Stomach (tissue), 19 donors: ENCODE results near the gene FCRLA. TPM values are rescaled to one million over a fixed set of nuclear protein-coding genes. Genes with fewer than 3 reads are reported as not detected.
"Not testable (repeated sequence)": the region's sequence is repeated elsewhere in the genome, so short reads cannot be mapped to it uniquely, and the experiment has no call there.

Experiments
- DNase-seq, 2 donors: peaks; one replicate each; pipeline versions ENCODE4 v3.0.0 to v3.0.0-alpha.2; 2013 to 2019
- H3K27ac ChIP-seq, 5 donors: fragments of 200-600 bp in 4 of 5; sonication (generic) in 4 of 5; one replicate each; pipeline ENCODE4 v1.5.1; 2013 to 2019; ENCODE audit warnings: mild to moderate bottlenecking in 1 of 5, moderate library complexity in 1 of 5
- H3K27me3 ChIP-seq, 3 donors: fragments of 200-600 bp; sonication (generic); one replicate each; pipeline ENCODE4 v1.5.1; 2017 to 2019; ENCODE audit warnings: mixed run types in 1 of 3
- H3K36me3 ChIP-seq, 4 donors: fragments of 200-600 bp; sonication (generic); 1 replicate in 3 of 4; 2 replicates in 1 of 4; pipeline ENCODE4 v1.5.1; 2016 to 2019
- H3K4me1 ChIP-seq, 4 donors: fragments of 200-600 bp; sonication (generic); one replicate each; pipeline ENCODE4 v1.5.1; 2016 to 2019
- H3K4me3 ChIP-seq, 4 donors: fragments of 200-600 bp; sonication (generic) in 3 of 4; one replicate each; pipeline ENCODE4 v1.5.1; 2016 to 2019; ENCODE audit warnings: mild to moderate bottlenecking in 1 of 4
- H3K9me3 ChIP-seq, 4 donors: fragments of 200-600 bp; sonication (generic); one replicate each; pipeline ENCODE4 v1.5.1; 2016 to 2019
- CTCF ChIP-seq, 7 experiments: fragments of 450-650 bp in 4 of 7; fragments of 200-600 bp in 3 of 7; sonication (generic) in 3 of 7; IDR thresholded peaks; one replicate each; pipeline ENCODE4 v1.5.1; 2016 to 2019; ENCODE audit warnings: antibody characterized with exemption in 7 of 7, control low read depth in 2 of 7, mild to moderate bottlenecking in 1 of 7
- EP300 ChIP-seq: sonication (generic); formaldehyde crosslinking; IDR thresholded peaks from one replicate; pipeline ENCODE4 v1.6.1; 2017; ENCODE audit warnings: antibody characterized with exemption
- POLR2A ChIP-seq, 4 donors: fragments of 450-650 bp; IDR thresholded peaks; one replicate each; pipeline ENCODE4 v1.6.1; 2016; ENCODE audit warnings: antibody characterized with exemption in 4 of 4, control low read depth in 2 of 4, mild to moderate bottlenecking in 1 of 4, moderate library complexity in 1 of 4
- POLR2AphosphoS5 ChIP-seq, 3 donors: sonication (generic); formaldehyde crosslinking; IDR thresholded peaks; one replicate each; pipeline ENCODE4 v1.6.1; 2016; ENCODE audit warnings: antibody characterized with exemption in 3 of 3
- WGBS, 5 donors: extraction: QIAGEN DNeasy Blood & Tissue Kit in 3 of 5; methylation state at CpG; one replicate each; pipeline versions ENCODE4 v1.1.5 to v1.1.7; 2013 to 2018; 5-methylcytosine and 5-hydroxymethylcytosine counted together
- intact Hi-C: fragments of 100-400 bp; cut with DNase I; formaldehyde crosslinking; loops from one replicate; pipeline ENCODE4 v1.15.1; 2023; ENCODE audit warnings: low total_unique reads
- long read RNA-seq, 10 donors: transcript quantifications; one replicate each; lab custom pipeline, GENCODE V29; 2026
- polyA plus RNA-seq, 3 donors: library from polyadenylated mRNA; stranded (reverse); fragments of 200-250 nt; gene quantifications; one replicate each; pipeline ENCODE4 v1.2.3, GENCODE V29; 2013
- total RNA-seq, 5 donors: library from RNA; depleted of rRNA; stranded (reverse); fragments of >200 nt; gene quantifications; one replicate each; pipeline versions ENCODE4 v1.1.0 to v1.2.3, GENCODE V29; 2014 to 2016
- donor health status: healthy with polysubstance abuse.
- donor health status: Bipolar disorder and iron deficiency.
- donor health status: healthy.

FCRLA gene
- total RNA-seq (1 to 10 TPM in 1 of 5 donors, not detected in 4; 2.6 TPM), polyA plus RNA-seq (1 to 10 TPM in 2 of 3 donors, not detected in 1; 1.8 to 3.4 TPM)
- long read RNA-seq, donor 1 = 0 reads
- long read RNA-seq, donor 2 = 0 reads
- long read RNA-seq, donor 3 = 0 reads
- long read RNA-seq, donor 4 = 0 reads
- long read RNA-seq, donor 5, partial matches to known transcripts = 0 of 1 reads
- long read RNA-seq, donor 5, other reads (novel, unspliced or antisense) = 0 of 1 reads
- long read RNA-seq, donor 6 = 0 reads
- long read RNA-seq, donor 7, partial matches to known transcripts = 0 of 1 reads
- long read RNA-seq, donor 7, other reads (novel, unspliced or antisense) = 0 of 1 reads
- long read RNA-seq, donor 8 = 0 reads
- long read RNA-seq, donor 9 = 0 reads
- long read RNA-seq, donor 10 = 0 reads

- 49 to 65% (median 54%) methylated on average over 4 of the region's 4 CpGs for WGBS, 5 donors
- DNase-seq = no peak
- no peaks in the 10 kb centered on the region for H3K36me3 ChIP-seq
- H3K27me3 ChIP-seq = peaks cover 0 to 8% (median 0%) of the 10 kb centered on the region in 3 donors
- H3K4me1 ChIP-seq = no peaks in the 10 kb centered on the region
- intact Hi-C loops = no loop called here
- no peak within 1 kb of the TSS for H3K4me3 ChIP-seq
- H3K27ac ChIP-seq = no peak within 1 kb of the TSS
- no peaks in the 10 kb centered on the region for H3K9me3 ChIP-seq
- TF ChIP-seq POLR2AphosphoS5 (IDR thresholded peaks at IDR 0.05) = no peak
- TF ChIP-seq CTCF (IDR thresholded peaks at IDR 0.05) = no peak
- no peak for TF ChIP-seq EP300
- no peak for TF ChIP-seq POLR2A (IDR thresholded peaks at IDR 0.05)
Measured at GRCh38 chr1:161706482-161707347, at the start of gene FCRLA. Gene FCRLA (plus strand): TSS chr1:161707229. CDS start chr1:161707265, 36 bp downstream.

GRCh38 chr1:161658524-161658923 is 48.5 kb upstream of the FCRLA start:
- H3K36me3 ChIP-seq, H3K9me3 ChIP-seq, DNase-seq, H3K27me3 ChIP-seq, H3K4me1 ChIP-seq, H3K4me3 ChIP-seq, H3K27ac ChIP-seq, intact Hi-C loops: not testable (repeated sequence)

- H3K4me1 ChIP-seq, intact Hi-C loops, H3K4me3 ChIP-seq, H3K27ac ChIP-seq, H3K36me3 ChIP-seq, H3K27me3 ChIP-seq, DNase-seq, H3K9me3 ChIP-seq: not testable (repeated sequence)
- WGBS, 5 donors = 75 to 83% (median 79%) methylated on average over 3 of the region's 9 CpGs; no CpG with 5 or more reads in 2 of the 5 donors
Measured at GRCh38 chr1:161661660-161662311, 45.2 kb upstream of the FCRLA start.

GRCh38 chr1:161662684-161663339 is 44.2 kb upstream of the FCRLA start, which contains the start of gene FCGR2B:
Gene FCGR2B (plus strand): TSS chr1:161663143. CDS start chr1:161663242, 99 bp downstream.
- H3K4me3 ChIP-seq, H3K27ac ChIP-seq, H3K9me3 ChIP-seq, H3K27me3 ChIP-seq, DNase-seq, H3K36me3 ChIP-seq, H3K4me1 ChIP-seq, intact Hi-C loops: not testable (repeated sequence)
- no CpG with 5 or more reads among the region's 4 CpGs for WGBS, 5 donors

- H3K36me3 ChIP-seq, intact Hi-C loops, H3K4me3 ChIP-seq, DNase-seq, H3K27me3 ChIP-seq, H3K9me3 ChIP-seq, H3K4me1 ChIP-seq, H3K27ac ChIP-seq: not testable (repeated sequence)
- no CpG with 5 or more reads among the region's 1 CpG for WGBS, 5 donors
Measured at GRCh38 chr1:161663569-161663968, 43.5 kb upstream of the FCRLA start.

- H3K36me3 ChIP-seq, H3K4me3 ChIP-seq, intact Hi-C loops, H3K27ac ChIP-seq, DNase-seq, H3K9me3 ChIP-seq, H3K27me3 ChIP-seq, H3K4me1 ChIP-seq: not testable (repeated sequence)
- WGBS, 5 donors = no CpG with 5 or more reads among the region's 4 CpGs
Measured at GRCh38 chr1:161664689-161665088, 42.3 kb upstream of the FCRLA start.

GRCh38 chr1:161671045-161672020 is 35.7 kb upstream of the FCRLA start:
- H3K4me3 ChIP-seq, H3K27me3 ChIP-seq, H3K9me3 ChIP-seq, H3K36me3 ChIP-seq, DNase-seq, H3K27ac ChIP-seq, intact Hi-C loops, H3K4me1 ChIP-seq: not testable (repeated sequence)
- 53 to 65% (median 59%) methylated on average over 9 to 12 of the region's 15 CpGs for WGBS, 5 donors

GRCh38 chr1:161673437-161673836 is 33.6 kb upstream of the FCRLA start:
- H3K4me1 ChIP-seq, H3K27ac ChIP-seq, H3K9me3 ChIP-seq, H3K4me3 ChIP-seq, H3K27me3 ChIP-seq, H3K36me3 ChIP-seq, DNase-seq, intact Hi-C loops: not testable (repeated sequence)
- 81 to 87% (median 82%) methylated on average over 4 to 7 of the region's 7 CpGs; no CpG with 5 or more reads in 1 of the 5 donors for WGBS, 5 donors

- H3K27me3 ChIP-seq, H3K36me3 ChIP-seq, intact Hi-C loops, H3K27ac ChIP-seq, H3K4me3 ChIP-seq, H3K9me3 ChIP-seq, H3K4me1 ChIP-seq, DNase-seq: not testable (repeated sequence)
- 42 to 70% (median 58%) methylated on average over 2 to 3 of the region's 3 CpGs for WGBS, 5 donors
Measured at GRCh38 chr1:161674447-161674846, 32.6 kb upstream of the FCRLA start.
